Gastroesophageal sphincter (tissue), 4 donors: ENCODE measurements around the gene IYD. TPM values are rescaled to one million over a fixed set of nuclear protein-coding genes. Genes with fewer than 3 reads are reported as not detected.

Experiments
- ATAC-seq: fragments of 150-250 bp; one replicate; pipeline ENCODE4 v1.9.1; 2016; ENCODE audit warnings: mild to moderate bottlenecking, moderate library complexity
- H3K27ac ChIP-seq, 4 donors: fragments of 200-600 bp; sonication (generic) in 3 of 4; 1 replicate in 3 of 4; 2 replicates in 1 of 4; pipeline ENCODE4 v1.5.1; 2016 to 2019
- H3K27me3 ChIP-seq: fragments of 200-600 bp; sonication (generic); one replicate; pipeline ENCODE4 v1.5.1; 2019
- H3K36me3 ChIP-seq, 2 donors: fragments of 200-600 bp; sonication (generic); one replicate each; pipeline ENCODE4 v1.5.1; 2019; ENCODE audit warnings: control low read depth in 1 of 2
- H3K4me1 ChIP-seq, 3 donors: fragments of 200-600 bp; sonication (generic); 1 replicate in 2 of 3; 2 replicates in 1 of 3; pipeline ENCODE4 v1.5.1; 2016 to 2019; ENCODE audit warnings: control low read depth in 2 of 3
- H3K4me3 ChIP-seq, 2 donors: fragments of 200-600 bp; sonication (generic); one replicate each; pipeline ENCODE4 v1.5.1; 2019; ENCODE audit warnings: mild to moderate bottlenecking in 1 of 2, moderate library complexity in 1 of 2
- H3K9me3 ChIP-seq, 3 donors: fragments of 200-600 bp; sonication (generic); one replicate each; pipeline ENCODE4 v1.5.1; 2017 to 2019; ENCODE audit warnings: control low read depth in 2 of 3
- CTCF ChIP-seq, 4 experiments: fragments of 200-600 bp in 2 of 4; fragments of 450-650 bp in 2 of 4; sonication (generic) in 1 of 4; IDR thresholded peaks; one replicate each; pipeline ENCODE4 v1.5.1; 2017 to 2019; ENCODE audit warnings: antibody characterized with exemption in 4 of 4, mild to moderate bottlenecking in 2 of 4, moderate library complexity in 2 of 4
- EP300 ChIP-seq: sonication (generic); formaldehyde crosslinking; IDR thresholded peaks from one replicate; pipeline ENCODE4 v1.6.1; 2017; ENCODE audit warnings: antibody characterized with exemption, mild to moderate bottlenecking
- POLR2A ChIP-seq, 2 donors: fragments of 450-650 bp; IDR thresholded peaks; one replicate each; pipeline ENCODE4 v1.6.1; 2017; ENCODE audit warnings: antibody characterized with exemption in 2 of 2, mild to moderate bottlenecking in 2 of 2, moderate library complexity in 1 of 2
- POLR2AphosphoS5 ChIP-seq: sonication (generic); formaldehyde crosslinking; IDR thresholded peaks from one replicate; pipeline ENCODE4 v1.6.1; 2017; ENCODE audit warnings: antibody characterized with exemption
- WGBS, 2 donors: methylation state at CpG; one replicate each; pipeline ENCODE4 v1.1.5; 2018; ENCODE audit warnings: low coverage in 1 of 2; 5-methylcytosine and 5-hydroxymethylcytosine counted together
- small RNA-seq, 4 donors: library from RNA; depleted of rRNA; stranded (forward); fragments of <200 nt; gene quantifications; one replicate each; pipeline ENCODE3, GENCODE V24; 2016
- total RNA-seq, 4 donors: library from RNA; depleted of rRNA; stranded (reverse); fragments of >200 nt; gene quantifications; one replicate each; pipeline ENCODE4 v1.1.0, GENCODE V29; 2016

The IYD gene
- total RNA-seq, 4 donors from 2014 or later = not detected

GRCh38 chr6:150451807-150452427 lies 83.1 kb downstream of the IYD start:
- Histone ChIP-seq H3K4me1 (no peaks in the 10 kb centered on the region), H3K27ac (peak overlapping the region in 3 of 4 donors; percentile 43 to 51 (median 49)), H3K9me3 (no peaks in the 10 kb centered on the region), H3K4me3 (no peak overlapping the region), H3K27me3 (no peaks in the 10 kb centered on the region), H3K36me3 (no peaks in the 10 kb centered on the region)
- ATAC-seq = no peak
- 78 to 100% methylated on average over 3 to 13 of the region's 13 CpGs for WGBS, 2 donors
- TF ChIP-seq CTCF (IDR thresholded peaks at IDR 0.05) = no peak
- no peak for TF ChIP-seq POLR2A (IDR thresholded peaks at IDR 0.05)
- no peak for TF ChIP-seq POLR2AphosphoS5
- no peak for TF ChIP-seq EP300

- H3K27ac ChIP-seq = peak overlapping the region in 3 of 4 donors; percentile 49 to 57 (median 51)
- no peaks in the 10 kb centered on the region for H3K36me3 ChIP-seq
- H3K27me3 ChIP-seq = no peaks in the 10 kb centered on the region
- no peaks in the 10 kb centered on the region for H3K4me1 ChIP-seq
- 54% methylated on average over 4 of the region's 18 CpGs for WGBS, 2 donors
- no peak overlapping the region for H3K4me3 ChIP-seq
- TF ChIP-seq EP300 (no peak), POLR2AphosphoS5 (peak; percentile 29)
- peak; percentile 78 for ATAC-seq
- no peaks in the 10 kb centered on the region for H3K9me3 ChIP-seq
Observed at GRCh38 chr6:150452428-150453243, 83.8 kb downstream of the IYD start.

- Histone ChIP-seq H3K27me3 (no peaks in the 10 kb centered on the region), H3K4me1 (no peaks in the 10 kb centered on the region), H3K36me3 (no peaks in the 10 kb centered on the region), H3K4me3 (no peak overlapping the region), H3K27ac (peak overlapping the region in 3 of 4 donors; percentile 22 to 57 (median 41)), H3K9me3 (no peaks in the 10 kb centered on the region)
- ATAC-seq = no peak
- no peak for TF ChIP-seq POLR2AphosphoS5
- no peak for TF ChIP-seq POLR2A (IDR thresholded peaks at IDR 0.05)
- no peak for TF ChIP-seq CTCF (IDR thresholded peaks at IDR 0.05)
- TF ChIP-seq EP300 = no peak
- WGBS, 2 donors = 67 to 90% methylated on average over 1 of the region's 2 CpGs
Observed at GRCh38 chr6:150453357-150453756, 84.5 kb downstream of the IYD start.

Small RNAs within 50 kb of the gene (small RNA-seq; reads per million reads assigned to genes)
- 0 reads per million in 4 donors for gene RNU4-7P

Other genes starting within 250 kb of the IYD start
- gene PPP1R14C, start 226.0 kb upstream of the IYD start, total RNA-seq = 1 to 10 TPM in 1 of 4 donors, under 1 TPM in 1, not detected in 2; 0.12 to 1.5 TPM
- gene PLEKHG1, start 230.9 kb downstream of the IYD start, total RNA-seq = 10 to 100 TPM in 3 of 4 donors, 1 to 10 TPM in 1; 4.2 to 14.7 (median 13.9) TPM